HG02759 (cell line): Measurements from ENCODE around the gene SLC11A1.

Experiments
- ATAC-seq: cut with Tn5 transposase; IDR thresholded peaks from one replicate; pipeline ENCODE4 v1.9.1; 2021; ENCODE audit warnings: mild to moderate bottlenecking, moderate library complexity; ENCODE audit not compliant: unreplicated experiment

The SLC11A1 gene

GRCh38 chr2:218431878-218432277, 49.8 kb downstream of the SLC11A1 start:
- ATAC-seq = no peak

GRCh38 chr2:218432676-218433365, 50.7 kb downstream of the SLC11A1 start:
- ATAC-seq = no peak

- ATAC-seq = no peak
These were observed 52.4 kb downstream of the SLC11A1 start for GRCh38 chr2:218434456-218434855.

GRCh38 chr2:218435003-218435982, 53.2 kb downstream of the SLC11A1 start:
- ATAC-seq = no peak

DNA sequence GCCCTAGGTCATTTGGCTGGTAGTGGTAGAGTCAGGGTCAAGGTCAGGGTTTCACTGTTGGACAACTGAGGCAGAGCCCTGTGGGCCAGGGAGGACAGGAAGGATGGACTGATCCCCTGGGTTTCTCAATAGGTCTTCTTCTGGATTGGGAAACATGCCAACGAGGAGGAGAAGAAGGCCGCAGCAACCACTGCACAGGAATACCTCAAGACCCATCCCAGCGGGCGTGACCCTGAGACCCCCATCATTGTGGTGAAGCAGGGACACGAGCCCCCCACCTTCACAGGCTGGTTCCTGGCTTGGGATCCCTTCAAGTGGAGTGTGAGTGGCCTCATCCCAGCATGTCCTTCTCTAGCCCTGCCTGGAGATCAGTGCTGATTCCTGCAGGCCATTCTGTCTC, 54.9 kb downstream of the SLC11A1 start:
- ATAC-seq = no peak

DNA sequence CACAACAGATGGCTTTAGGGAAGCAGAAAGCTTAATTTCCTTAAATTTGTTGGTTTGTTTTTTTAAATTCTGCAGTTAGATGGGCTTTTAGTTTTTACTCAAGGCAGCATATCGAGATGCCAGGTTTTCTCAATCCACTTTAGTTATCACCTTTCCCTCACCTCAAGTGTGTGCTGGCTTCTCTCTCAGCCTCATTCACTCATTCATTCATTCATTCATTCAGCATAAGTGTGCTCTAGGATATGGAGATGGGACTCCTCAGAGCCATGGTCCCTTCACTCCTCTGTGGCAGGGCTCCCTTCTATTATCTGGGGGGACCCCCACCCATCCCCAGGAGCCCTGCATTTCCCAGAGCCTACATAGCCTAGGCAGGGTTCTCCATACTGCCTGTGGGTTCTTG, 55.9 kb downstream of the SLC11A1 start:
- ATAC-seq = no peak

DNA sequence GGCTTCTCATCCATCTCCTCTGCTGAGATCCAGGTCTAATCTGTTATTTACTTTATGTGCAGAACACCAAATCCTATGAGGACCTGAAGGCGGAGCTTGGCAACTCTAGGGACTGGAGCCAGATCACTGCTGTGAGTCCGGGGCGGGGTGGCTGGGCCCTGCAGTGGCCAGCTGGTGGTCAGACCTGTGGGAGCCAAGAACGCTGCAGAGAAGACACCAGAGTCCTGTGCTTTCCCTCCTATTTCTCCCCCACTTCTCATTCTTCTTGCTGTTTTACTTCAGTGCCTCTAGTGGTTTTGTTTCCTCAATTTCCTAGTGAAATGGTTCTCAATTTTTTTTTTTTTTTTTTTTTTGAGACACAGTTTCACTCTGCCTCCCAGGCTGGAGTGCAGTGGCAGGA, 56.5 kb downstream of the SLC11A1 start:
- no peak for ATAC-seq

DNA sequence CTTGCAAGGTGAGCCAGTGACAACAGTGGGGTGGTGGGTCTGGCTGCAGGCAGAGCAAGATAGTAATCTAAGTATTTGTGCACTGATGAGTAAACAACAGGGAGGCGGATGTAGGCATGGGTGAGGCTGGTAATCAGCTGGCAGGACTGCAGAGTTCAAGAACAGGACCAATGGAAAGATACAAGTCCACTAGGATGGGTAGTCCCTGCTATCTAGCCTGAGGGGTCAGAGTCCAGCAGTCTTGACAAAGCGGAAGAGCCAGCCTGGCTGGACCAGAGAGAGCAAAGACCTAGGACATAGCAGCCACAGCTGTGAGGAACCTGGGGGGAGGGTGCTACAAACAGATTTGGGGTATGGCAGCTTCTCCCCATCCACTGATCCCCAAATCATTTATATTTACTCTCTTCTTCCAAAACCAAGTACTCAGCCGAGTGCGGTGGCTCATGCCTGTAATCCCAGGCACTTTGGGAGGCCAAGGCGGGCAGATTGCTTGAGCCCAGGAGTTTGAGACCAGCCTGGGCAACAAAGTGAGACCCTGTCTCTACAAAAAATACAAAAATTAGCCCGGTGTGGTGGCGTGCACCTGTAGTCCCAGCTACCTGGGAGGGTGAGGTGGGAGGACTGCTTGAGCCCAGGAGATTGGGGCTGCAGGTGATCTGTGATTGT, 62.8 kb downstream of the SLC11A1 start:
- no peak for ATAC-seq

GRCh38 chr2:218445602-218446001, 63.5 kb downstream of the SLC11A1 start:
- no peak for ATAC-seq
